ENCODE data around the gene ST8SIA5.

Gene ST8SIA5

DNA sequence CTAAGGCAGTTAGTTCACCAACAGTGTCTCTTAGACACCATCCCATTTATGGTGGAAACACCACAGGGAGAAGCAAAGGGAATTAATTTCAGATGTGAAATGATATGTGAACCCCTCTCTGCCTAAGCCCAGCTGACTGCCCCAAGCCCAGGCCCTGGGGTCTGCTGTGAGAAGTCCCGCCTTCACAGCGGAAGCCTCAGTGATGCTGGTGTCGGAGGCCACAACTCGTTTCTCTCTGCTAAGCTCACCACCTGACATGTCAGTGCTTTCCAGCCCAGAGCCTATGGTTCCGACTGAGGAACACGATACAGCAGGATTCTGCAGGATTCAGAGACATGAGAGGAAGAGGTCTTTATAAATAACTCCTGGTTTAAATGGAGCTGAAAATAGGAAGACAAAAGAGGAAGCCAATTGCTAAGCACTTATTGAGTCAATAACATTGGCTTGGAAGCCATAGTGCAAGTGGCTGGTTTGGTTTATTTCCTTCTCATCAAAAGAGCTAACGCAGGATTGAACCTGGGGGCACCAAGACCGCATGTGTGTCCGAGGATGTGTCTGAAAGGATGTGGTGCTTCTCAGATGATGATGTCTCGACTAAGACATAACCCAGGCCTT, 78.0 kb downstream of the ST8SIA5 start:
- TF ChIP-seq, protein P1, sequence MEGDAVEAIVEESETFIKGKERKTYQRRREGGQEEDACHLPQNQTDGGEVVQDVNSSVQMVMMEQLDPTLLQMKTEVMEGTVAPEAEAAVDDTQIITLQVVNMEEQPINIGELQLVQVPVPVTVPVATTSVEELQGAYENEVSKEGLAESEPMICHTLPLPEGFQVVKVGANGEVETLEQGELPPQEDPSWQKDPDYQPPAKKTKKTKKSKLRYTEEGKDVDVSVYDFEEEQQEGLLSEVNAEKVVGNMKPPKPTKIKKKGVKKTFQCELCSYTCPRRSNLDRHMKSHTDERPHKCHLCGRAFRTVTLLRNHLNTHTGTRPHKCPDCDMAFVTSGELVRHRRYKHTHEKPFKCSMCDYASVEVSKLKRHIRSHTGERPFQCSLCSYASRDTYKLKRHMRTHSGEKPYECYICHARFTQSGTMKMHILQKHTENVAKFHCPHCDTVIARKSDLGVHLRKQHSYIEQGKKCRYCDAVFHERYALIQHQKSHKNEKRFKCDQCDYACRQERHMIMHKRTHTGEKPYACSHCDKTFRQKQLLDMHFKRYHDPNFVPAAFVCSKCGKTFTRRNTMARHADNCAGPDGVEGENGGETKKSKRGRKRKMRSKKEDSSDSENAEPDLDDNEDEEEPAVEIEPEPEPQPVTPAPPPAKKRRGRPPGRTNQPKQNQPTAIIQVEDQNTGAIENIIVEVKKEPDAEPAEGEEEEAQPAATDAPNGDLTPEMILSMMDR (IDR thresholded peaks at IDR 0.05; ENCODE audit: low read depth, low read length, missing control alignments): no peak
- H3K4me3 ChIP-seq (ENCODE audit: low read depth, low read length): no peak overlapping the region

DNA sequence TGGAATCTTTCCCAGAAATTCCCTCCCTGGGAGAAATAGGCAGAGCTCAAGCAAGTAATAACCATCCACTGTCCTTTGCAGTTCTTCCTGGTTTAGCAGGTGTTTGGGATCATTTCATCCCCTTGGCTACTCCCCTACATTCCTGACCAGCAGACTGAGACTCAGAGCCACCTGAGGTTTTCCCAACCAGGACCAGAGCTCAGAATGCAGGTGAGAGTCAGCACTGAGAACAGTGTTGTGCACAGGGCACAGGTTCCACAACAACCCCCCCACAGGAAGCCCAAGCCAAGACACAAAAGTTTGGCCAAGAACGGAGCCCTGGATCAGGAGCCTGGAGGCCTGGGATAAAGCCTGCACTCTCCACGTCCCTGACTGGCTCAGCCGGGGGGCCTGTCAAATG, 78.8 kb downstream of the ST8SIA5 start:
- no peak for DNase-seq (ENCODE audit: low read depth)
- H3K4me3 ChIP-seq (ENCODE audit: low read depth, low read length): no peak overlapping the region
- TF ChIP-seq, protein P1 (IDR thresholded peaks at IDR 0.05; ENCODE audit: low read depth, low read length, missing control alignments): no peak

More for the DNA sequence above, 78.0 kb downstream of the ST8SIA5 start:
- no peak for DNase-seq (ENCODE audit: low read depth)

- no peak overlapping the region for H3K4me3 ChIP-seq (ENCODE audit: low read depth, low read length)
- TF ChIP-seq, protein P1 (IDR thresholded peaks at IDR 0.05; ENCODE audit: low read depth, low read length, missing control alignments): peak; percentile 2
- no peak for DNase-seq (ENCODE audit: low read depth)
Observed at GRCh38 chr18:46677611-46678010, 79.2 kb downstream of the ST8SIA5 start.

DNA sequence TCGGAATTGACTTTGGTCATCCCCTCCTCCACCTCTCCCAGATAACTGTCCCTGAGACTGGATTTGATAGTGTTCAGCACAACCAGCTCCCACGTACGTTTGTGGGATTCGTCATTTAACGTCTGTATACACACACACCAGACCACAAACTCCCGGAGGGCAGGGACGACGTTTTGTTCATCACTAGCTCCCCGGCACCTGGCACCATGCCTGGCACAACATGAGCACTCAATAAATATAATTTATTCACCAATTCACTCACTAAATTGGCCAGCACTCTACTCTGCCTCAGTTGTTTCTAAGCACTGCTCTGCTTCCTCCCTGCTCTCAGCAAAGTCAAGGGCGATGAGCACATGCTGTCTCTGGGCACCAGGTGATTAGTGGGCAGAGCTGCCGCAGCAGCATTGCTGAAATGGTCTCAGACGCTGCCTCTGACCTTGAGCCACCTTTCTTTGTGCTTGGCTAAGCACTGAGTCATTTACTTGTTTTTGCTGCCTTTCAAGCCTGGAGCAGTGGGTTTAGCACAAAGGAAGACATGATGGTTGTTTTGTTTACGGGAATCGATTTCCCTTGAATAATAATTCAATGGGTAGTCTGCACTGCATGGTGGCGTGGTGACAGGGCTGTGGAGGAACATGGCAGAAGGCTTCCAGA, 80.5 kb downstream of the ST8SIA5 start:
- no peak overlapping the region for H3K4me3 ChIP-seq (ENCODE audit: low read depth, low read length)
- TF ChIP-seq, protein P1 (IDR thresholded peaks at IDR 0.05; ENCODE audit: low read depth, low read length, missing control alignments): no peak
- DNase-seq (ENCODE audit: low read depth): no peak

DNA sequence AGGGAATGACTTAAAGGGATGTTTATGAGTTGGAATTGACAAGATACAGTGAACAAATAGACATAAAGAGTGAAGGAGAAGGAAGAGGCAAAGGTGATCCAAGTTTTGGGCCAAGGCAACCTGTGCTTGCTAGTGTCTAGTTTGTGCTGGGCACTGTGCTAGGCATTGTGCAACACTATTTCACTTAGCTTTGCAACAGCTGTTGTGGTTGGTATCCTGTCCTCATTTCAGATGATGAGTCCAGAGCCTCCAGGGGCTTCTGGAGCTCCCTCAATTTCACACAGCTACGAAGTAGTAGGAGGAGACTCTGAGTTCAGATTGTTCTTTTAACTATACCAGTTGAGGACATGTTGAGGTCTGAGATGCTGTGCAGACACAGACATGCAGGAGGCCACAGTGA, 81.7 kb downstream of the ST8SIA5 start:
- TF ChIP-seq, protein P1 (IDR thresholded peaks at IDR 0.05; ENCODE audit: low read depth, low read length, missing control alignments): no peak
- no peak for DNase-seq (ENCODE audit: low read depth)
- no peak overlapping the region for H3K4me3 ChIP-seq (ENCODE audit: low read depth, low read length)

- no peak overlapping the region for H3K4me3 ChIP-seq (ENCODE audit: low read depth, low read length)
- TF ChIP-seq, protein P1 (IDR thresholded peaks at IDR 0.05; ENCODE audit: low read depth, low read length, missing control alignments): no peak
- no peak for DNase-seq (ENCODE audit: low read depth)
Observed at GRCh38 chr18:46672062-46672970, 84.5 kb downstream of the ST8SIA5 start.
